GM20000 (cell line): Measurements from ENCODE around the gene ANKRD6.

ENCODE experiments used
- DNase-seq: peaks from one replicate; pipeline ENCODE4 v3.0.0; 2012; ENCODE audit warnings: low spot score
- TF ChIP-seq, protein P1 (sequence below): IDR thresholded peaks from 2 replicates; pipeline ENCODE4 v1.5.1; 2012; ENCODE audit warnings: mild to moderate bottlenecking, control low read depth; ENCODE audit errors: extremely low read depth, missing control alignments

The ANKRD6 gene

DNA sequence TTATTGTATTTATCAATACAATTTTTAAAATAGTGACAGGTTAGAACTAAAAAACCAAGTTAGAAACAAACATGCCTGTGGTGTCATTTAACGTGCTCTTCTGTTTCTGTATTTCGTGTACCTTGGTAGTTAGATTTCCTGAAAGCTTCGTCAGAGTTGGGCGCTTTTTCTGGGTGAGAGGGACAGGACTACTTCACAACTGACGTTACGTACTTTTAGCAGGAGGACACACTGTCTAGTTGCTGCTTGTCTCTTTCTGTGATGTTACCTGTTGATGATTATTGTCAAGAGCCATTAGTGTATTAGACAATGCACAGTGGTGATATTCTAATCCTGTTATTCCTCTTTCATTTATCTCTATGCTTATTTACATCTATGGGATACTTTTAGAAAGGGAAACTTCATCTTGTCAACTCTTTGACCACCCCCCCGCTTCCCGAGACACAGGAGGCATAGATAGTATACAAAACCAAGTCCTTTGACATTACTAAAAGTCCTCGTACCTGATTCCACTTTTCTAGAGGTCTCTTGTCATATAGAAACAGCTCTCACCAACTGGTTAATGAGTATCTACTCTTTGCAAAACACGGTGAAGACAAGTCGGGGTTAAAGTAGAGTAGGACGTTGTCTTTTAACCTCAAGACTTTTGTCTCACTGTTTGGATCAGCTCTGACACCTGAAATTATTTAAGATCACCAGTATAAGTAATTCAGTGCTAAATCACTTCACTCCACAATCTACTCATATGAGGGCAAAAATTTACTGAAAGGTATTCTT, 109.3 kb downstream of the ANKRD6 start:
- DNase-seq = no peak
- TF ChIP-seq, protein P1, sequence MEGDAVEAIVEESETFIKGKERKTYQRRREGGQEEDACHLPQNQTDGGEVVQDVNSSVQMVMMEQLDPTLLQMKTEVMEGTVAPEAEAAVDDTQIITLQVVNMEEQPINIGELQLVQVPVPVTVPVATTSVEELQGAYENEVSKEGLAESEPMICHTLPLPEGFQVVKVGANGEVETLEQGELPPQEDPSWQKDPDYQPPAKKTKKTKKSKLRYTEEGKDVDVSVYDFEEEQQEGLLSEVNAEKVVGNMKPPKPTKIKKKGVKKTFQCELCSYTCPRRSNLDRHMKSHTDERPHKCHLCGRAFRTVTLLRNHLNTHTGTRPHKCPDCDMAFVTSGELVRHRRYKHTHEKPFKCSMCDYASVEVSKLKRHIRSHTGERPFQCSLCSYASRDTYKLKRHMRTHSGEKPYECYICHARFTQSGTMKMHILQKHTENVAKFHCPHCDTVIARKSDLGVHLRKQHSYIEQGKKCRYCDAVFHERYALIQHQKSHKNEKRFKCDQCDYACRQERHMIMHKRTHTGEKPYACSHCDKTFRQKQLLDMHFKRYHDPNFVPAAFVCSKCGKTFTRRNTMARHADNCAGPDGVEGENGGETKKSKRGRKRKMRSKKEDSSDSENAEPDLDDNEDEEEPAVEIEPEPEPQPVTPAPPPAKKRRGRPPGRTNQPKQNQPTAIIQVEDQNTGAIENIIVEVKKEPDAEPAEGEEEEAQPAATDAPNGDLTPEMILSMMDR = no peak

DNA sequence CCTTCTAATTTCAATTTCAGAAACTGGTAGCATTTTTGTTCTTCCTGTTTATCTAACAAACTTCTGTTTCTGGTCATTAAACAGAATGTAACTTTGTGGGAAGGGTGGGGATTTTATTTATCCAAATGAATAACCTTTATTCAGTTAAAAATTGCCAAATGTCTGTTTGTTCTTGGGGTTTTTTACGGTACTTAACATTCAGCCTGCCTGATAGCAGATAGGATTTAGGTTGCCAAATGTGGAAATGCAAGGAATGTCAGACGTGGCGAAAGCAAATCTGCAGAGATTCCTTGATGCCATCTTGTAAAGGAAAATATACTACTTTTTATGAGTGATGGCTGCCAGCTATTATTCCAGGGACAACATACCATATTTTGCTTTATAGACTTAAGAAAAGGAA, 109.9 kb downstream of the ANKRD6 start:
- TF ChIP-seq, protein P1 = no peak
- DNase-seq = no peak

DNA sequence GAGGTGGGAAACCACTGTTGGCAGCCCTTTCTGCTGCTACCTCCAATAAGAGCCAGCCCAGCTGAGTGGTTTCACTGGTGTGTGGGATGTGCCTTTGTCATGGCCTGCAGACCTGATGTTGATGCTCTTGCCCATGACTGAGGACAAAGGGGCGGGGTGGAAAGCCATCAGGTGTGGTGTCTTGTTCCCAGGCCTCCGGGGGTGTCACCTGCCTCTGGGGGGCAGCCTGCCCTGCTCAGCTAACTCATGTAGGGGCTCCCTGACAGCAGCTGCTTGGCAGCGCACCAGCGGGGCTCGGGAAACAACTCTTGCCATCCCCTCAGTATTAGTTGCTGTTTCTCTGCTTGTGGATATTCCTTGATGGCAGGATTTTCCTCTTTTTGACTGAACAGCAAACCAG, 114.3 kb downstream of the ANKRD6 start:
- DNase-seq = no peak
- TF ChIP-seq, protein P1 = no peak

DNA sequence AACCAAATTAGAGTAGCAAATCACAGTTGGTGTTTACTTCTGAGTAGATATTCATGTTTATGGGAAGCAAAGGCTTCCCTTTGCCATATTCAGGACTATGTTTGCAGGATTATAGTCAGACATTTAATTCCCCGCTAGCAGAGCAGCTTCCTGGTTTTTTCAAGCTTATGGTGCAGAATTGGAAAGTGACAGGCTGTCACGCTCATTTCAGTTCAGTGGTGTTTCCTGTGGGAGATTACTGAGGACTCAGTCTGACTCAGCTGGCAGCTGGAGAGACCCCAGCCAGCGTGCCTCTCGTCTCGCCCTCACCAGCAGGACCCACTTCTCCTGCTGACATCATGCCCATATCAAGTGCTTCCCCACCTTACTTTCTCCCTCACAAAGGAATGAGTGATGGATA, 120.5 kb downstream of the ANKRD6 start:
- TF ChIP-seq, protein P1 = no peak

DNA sequence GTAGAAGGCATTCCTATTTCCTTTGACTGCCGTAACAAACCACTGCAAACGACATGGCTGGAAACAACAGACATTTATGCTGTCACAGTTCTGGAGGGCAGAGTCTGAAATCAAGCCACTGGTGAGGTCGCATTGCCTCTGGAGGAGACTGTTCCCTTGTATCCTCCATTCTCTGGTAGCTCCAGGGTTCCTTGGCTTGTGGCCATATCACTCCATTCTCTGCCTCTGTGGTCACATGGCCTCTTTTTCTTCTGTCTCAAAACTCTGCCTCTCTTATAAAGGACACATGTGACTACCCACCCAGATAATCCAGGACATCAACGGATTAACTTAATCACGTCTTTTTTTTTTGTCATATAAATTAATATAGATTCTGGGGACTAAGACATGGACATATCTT, 121.2 kb downstream of the ANKRD6 start:
- TF ChIP-seq, protein P1 = no peak

More for the DNA sequence above, 120.5 kb downstream of the ANKRD6 start:
- DNase-seq = no peak

DNA sequence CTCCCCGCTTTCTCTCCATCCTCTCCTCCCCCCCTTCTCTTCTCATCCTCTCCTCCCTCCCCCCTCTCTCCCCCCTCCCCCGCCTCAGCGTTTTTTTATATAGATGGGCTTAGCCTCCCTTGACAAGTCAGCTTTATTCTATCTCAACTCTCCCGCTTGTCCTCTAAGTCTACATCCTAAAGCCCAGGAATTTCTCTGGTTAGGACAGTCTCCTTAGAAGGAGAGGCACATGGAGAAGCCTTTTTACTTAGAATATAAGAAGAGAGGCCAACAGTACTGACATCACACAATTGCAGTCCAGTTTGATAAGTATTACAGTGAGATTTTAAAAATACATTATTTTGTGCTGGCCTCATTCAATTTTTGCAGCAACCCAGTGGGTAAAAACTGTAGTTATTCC, 122.1 kb downstream of the ANKRD6 start:
- DNase-seq = no peak
- TF ChIP-seq, protein P1 = no peak

More for the DNA sequence above, 121.2 kb downstream of the ANKRD6 start:
- no peak for DNase-seq

DNA sequence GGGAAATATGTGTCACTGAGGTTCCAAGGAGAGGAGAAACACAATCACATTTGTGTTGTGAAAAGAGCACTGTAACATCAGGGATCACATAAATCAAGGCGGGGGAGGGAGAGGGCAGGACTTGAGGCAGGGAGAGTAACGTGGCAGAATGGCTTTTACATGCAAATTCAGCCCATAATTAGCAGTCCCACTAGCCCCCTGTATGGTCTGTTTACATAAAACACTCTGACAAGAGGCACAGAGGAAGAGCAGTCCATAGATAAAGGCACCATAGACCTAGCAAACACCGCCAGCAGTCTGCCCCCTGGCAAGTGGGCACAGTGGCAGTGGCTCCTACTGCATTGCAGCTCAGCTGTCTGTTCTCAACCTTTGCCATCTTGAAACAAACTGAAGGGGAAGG, 122.9 kb downstream of the ANKRD6 start:
- TF ChIP-seq, protein P1 = no peak
- no peak for DNase-seq
